WERI-Rb-1 (cell line): ENCODE data around the gene PHC1.

Source experiments
- DNase-seq: peaks from one replicate; pipeline ENCODE4 v3.0.0-alpha.2; 2020
- H3K27ac ChIP-seq: fragments of 250-450 bp; sonication (Bioruptor Pico); 2 replicates; pipeline ENCODE4 v1.5.1; 2020; ENCODE audit warnings: mild to moderate bottlenecking, moderate library complexity
- H3K27me3 ChIP-seq: fragments of 250-450 bp; sonication (Bioruptor Pico); 2 replicates; pipeline ENCODE4 v1.5.1; 2021; ENCODE audit warnings: mild to moderate bottlenecking, low read depth, moderate library complexity; ENCODE audit not compliant: insufficient read depth, severe bottlenecking
- H3K36me3 ChIP-seq: fragments of 250-450 bp; sonication (Bioruptor Pico); 2 replicates; pipeline ENCODE4 v1.5.1; 2020; ENCODE audit warnings: mild to moderate bottlenecking, moderate library complexity
- H3K4me3 ChIP-seq: 2 replicates; pipeline ENCODE4 v1.5.1; 2011; ENCODE audit warnings: low read depth, mild to moderate bottlenecking, control low read depth, low read length
- H3K9me3 ChIP-seq: fragments of 250-450 bp; sonication (Bioruptor Pico); 2 replicates; pipeline ENCODE4 v1.5.1; 2021; ENCODE audit warnings: mild to moderate bottlenecking, moderate library complexity; ENCODE audit not compliant: severe bottlenecking
- CTCF ChIP-seq: IDR thresholded peaks from 2 replicates; pipeline ENCODE4 v1.5.1; 2011; ENCODE audit warnings: low read depth, mild to moderate bottlenecking, control low read depth, inconsistent platforms, low read length

The PHC1 gene

DNA sequence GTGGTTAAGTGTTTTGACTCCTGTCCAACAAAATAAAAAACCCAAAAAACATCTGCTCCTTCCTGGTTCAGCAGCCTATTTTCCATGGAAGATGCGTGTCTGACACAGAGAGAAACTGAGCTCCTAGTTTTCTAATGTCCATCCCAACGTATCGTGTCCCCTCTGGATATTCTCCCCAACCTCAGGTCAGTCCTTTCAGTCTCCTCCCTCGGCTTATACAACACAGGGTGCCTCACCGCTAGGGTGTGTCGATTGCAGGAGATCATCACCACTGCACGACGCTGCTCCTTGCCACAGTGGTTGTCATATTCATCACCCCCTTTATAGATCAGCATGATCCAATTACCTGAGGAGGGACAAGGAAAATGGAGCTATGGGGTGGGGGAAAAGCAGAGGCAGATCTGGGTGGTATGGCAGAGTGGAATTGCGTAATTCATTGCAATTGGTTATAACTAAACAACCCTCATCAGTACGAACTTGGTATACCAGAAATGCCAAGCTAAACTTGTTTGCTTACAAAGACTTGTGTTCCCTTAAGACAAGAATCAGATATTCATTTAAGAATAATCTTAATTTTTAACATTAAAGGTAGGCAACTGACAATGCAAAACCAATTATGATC, 29.4 kb downstream of the PHC1 start:
- no peak for TF ChIP-seq CTCF
- Histone ChIP-seq H3K27me3 (no peaks in the 10 kb centered on the region), H3K36me3 (peaks cover 63% of the 10 kb centered on the region), H3K4me3 (no peak overlapping the region), H3K9me3 (no peaks in the 10 kb centered on the region), H3K27ac (no peak overlapping the region)
- DNase-seq = no peak

GRCh38 chr12:8946733-8947132, 32.4 kb downstream of the PHC1 start:
- H3K27ac ChIP-seq = no peak overlapping the region
- H3K4me3 ChIP-seq = no peak overlapping the region
- no peaks in the 10 kb centered on the region for H3K27me3 ChIP-seq
- no peak for DNase-seq
- no peaks in the 10 kb centered on the region for H3K9me3 ChIP-seq
- no peak for TF ChIP-seq CTCF
- H3K36me3 ChIP-seq = peaks cover 52% of the 10 kb centered on the region

DNA sequence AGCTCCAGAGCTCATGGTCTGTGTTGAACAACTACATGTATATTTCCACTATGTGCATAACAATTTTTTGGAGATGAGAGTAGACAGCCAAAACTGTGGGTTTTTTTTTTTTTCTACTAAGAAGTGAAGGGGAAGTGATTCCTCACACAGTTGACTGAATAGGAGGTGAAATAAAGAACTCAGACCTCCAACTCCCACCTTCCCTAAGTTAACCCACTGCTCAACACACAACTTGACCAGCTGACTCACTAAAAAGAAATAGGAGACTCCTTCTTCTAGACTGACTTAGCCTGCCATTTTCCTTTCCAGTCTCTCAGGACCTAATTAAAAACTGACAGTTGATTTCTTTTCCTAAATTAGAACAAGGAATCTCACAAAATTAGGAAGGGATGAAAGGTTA, 33.4 kb downstream of the PHC1 start:
- Histone ChIP-seq H3K4me3 (no peak overlapping the region), H3K27me3 (no peaks in the 10 kb centered on the region), H3K36me3 (peaks cover 43% of the 10 kb centered on the region), H3K9me3 (no peaks in the 10 kb centered on the region), H3K27ac (no peak overlapping the region)
- DNase-seq = no peak
- no peak for TF ChIP-seq CTCF

DNA sequence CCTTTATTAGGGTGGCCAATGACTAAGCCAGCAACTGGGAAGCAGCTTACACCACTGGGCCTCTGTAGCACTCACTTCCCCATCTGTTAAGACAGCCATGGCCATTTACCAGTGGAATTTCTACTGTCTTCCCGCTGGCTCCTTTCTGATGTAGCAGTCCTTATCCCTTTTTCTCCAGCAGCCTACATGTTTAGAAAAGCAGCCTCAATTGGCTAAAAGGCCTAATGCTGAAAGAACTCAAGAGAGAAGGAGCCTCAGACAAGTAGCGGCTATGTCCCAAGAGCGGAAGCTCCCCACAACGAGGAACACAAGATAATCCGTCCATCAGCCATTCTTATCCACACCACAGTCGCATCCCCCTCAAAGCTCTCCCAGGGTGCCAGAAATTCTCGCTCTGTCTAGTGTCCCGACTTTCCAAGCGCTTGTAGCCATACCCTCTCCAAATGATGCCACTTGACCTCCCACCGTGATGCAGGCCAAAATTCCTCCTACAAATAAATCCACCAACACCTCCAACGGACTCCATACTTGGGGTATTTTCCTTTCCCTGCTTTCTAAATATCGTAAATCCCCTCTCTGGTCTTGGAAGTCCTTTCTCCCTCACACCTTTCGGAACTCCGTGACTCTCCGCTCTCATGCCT, 34.5 kb downstream of the PHC1 start:
- peak overlapping the region; percentile 99 for H3K27ac ChIP-seq
- peak; percentile 21 for DNase-seq
- no peak for TF ChIP-seq CTCF
- H3K27me3 ChIP-seq = no peaks in the 10 kb centered on the region
- peak overlapping the region; percentile 59 for H3K4me3 ChIP-seq
- H3K36me3 ChIP-seq = peaks cover 33% of the 10 kb centered on the region
- no peaks in the 10 kb centered on the region for H3K9me3 ChIP-seq

DNA sequence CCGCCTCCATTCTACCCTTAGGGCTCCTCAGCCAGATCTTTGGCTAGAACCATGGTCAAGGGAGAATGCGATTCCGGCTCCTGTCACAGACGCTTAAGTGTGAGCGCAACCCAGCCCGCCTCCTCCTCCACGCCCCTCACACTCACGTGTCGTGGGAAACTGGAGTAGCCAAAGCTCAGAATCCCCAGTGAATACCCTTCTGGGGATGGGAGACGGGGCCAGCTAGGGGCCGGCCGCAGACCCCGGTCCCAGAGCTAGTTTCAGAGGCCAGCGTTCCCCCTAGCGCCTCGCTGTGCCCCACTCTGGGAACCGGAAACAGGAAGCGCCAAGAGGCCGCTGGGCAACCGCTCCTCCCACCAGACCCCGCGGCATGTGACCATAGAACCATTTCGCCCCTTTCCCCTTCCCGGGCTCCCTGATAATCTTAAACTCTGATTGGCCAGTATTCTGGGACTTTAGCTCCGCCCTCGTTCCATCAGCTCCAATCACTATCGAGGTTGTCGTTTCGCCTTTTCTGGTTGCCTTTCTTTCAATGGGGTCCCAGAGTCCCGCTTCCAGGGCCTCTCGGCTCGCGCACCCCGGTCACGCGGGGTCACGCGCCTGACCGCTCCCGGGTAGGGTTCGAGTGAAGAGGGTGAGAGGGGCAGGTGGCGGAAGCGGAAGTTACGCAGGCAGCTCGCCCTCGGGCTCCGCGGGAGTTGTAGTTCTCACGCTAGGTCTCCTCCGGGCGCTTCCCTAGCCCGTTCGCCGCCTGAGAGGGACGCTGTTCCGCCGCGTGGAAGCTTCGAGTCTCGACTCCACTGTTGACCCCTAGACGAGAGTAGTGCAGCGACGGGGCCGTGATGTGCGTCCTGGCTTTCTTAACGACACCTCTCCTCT, 35.3 kb downstream of the PHC1 start, which contains the start of gene M6PR:
M6PR (minus strand) TSS at position 304 of the 879 bp plus-strand sequence. CDS start 3,241 bp downstream, outside the sequence.
- peak; percentile 86 for TF ChIP-seq CTCF
- peak; percentile 95 for DNase-seq
- no peaks in the 10 kb centered on the region for H3K27me3 ChIP-seq

More for the DNA sequence above, 35.3 kb downstream of the PHC1 start, which contains the start of gene M6PR:
- H3K36me3 ChIP-seq = peaks cover 25% of the 10 kb centered on the region
- H3K27ac ChIP-seq = peak within 1 kb of the TSS; percentile 99
- peak within 1 kb of the TSS; percentile 59 for H3K4me3 ChIP-seq
- H3K9me3 ChIP-seq = no peaks in the 10 kb centered on the region
